OCI-LY3 (cell line): ENCODE data around the gene ACYP2.

Source experiments
- EZH2phosphoT487 ChIP-seq: fragments of 200-600 bp; shearing (Covaris generic); IDR thresholded peaks from 2 replicates; pipeline ENCODE4 v1.6.1; 2018; ENCODE audit warnings: antibody characterized with exemption, mixed run types, low read depth
- TF ChIP-seq, protein P1 (sequence below): fragments of 200-600, 300-600 bp; sonication (generic); IDR thresholded peaks from 2 replicates; pipeline ENCODE4 v1.5.1; 2014; ENCODE audit warnings: antibody characterized with exemption, low read length, low read depth

DNA sequence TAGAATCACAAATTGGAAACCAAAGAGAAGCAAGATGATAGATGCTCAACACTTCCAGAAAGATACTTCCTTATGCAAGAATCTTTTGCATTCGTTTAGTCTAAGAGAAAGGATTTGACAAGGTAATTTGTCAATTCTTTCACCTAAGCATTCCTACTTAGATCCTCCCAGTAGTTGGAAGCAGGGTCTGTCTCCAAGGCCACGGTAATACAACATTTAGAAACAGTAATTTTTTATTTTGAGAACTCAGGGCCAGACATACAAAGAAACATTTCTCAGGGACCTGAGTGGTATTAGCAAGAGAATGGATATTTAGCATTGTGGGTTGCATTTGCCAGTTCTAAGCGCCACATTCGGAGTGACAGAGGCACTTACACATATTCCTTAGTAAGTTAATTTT, 68.6 kb downstream of the ACYP2 start:
- TF ChIP-seq, protein P1, sequence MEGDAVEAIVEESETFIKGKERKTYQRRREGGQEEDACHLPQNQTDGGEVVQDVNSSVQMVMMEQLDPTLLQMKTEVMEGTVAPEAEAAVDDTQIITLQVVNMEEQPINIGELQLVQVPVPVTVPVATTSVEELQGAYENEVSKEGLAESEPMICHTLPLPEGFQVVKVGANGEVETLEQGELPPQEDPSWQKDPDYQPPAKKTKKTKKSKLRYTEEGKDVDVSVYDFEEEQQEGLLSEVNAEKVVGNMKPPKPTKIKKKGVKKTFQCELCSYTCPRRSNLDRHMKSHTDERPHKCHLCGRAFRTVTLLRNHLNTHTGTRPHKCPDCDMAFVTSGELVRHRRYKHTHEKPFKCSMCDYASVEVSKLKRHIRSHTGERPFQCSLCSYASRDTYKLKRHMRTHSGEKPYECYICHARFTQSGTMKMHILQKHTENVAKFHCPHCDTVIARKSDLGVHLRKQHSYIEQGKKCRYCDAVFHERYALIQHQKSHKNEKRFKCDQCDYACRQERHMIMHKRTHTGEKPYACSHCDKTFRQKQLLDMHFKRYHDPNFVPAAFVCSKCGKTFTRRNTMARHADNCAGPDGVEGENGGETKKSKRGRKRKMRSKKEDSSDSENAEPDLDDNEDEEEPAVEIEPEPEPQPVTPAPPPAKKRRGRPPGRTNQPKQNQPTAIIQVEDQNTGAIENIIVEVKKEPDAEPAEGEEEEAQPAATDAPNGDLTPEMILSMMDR: no peak
- no peak for TF ChIP-seq EZH2phosphoT487
